B cell (primary cell): ENCODE results near the gene VPS26A. TPM values are rescaled to one million over a fixed set of nuclear protein-coding genes. Genes with fewer than 3 reads are reported as not detected.

Source experiments
- ATAC-seq: fragments of 200-7000 bp; cut with Tn5 transposase; one replicate; pipeline ENCODE4 v1.10.0; 2021; ENCODE audit warnings: low read depth, mild to moderate bottlenecking, moderate number of reproducible peaks, moderate library complexity
- CTCF ChIA-PET: fragments of 350-600 bp; sonication (Branson Sonifier 250); formaldehyde crosslinking; loops from one replicate; lab custom pipeline; 2021; ENCODE audit warnings: antibody characterized with exemption, inconsistent platforms; lab: Charles Lee
- POLR2A ChIA-PET: fragments of 350-600 bp; sonication (Branson Sonifier 250); formaldehyde crosslinking; loops from one replicate; lab custom pipeline; 2021; ENCODE audit warnings: antibody characterized with exemption; lab: Charles Lee
- DNase-seq: peaks from one replicate; pipeline ENCODE4 v3.0.0; 2013
- H2AFZ ChIP-seq: 2 replicates; pipeline ENCODE4 v1.6.1; 2012; ENCODE audit warnings: mild to moderate bottlenecking, low read depth, low read length; ENCODE audit not compliant: insufficient read depth, poor library complexity, severe bottlenecking
- H3K27ac ChIP-seq, 2 donors: 1 replicate in 1 of 2; 2 replicates in 1 of 2; pipeline ENCODE4 v1.5.1; 2012 to 2013; ENCODE audit warnings: low read length in 2 of 2, mild to moderate bottlenecking in 2 of 2, moderate library complexity in 1 of 2
- H3K27me3 ChIP-seq, 4 experiments: fragments of 200-600 bp in 1 of 4; sonication (generic) in 1 of 4; replicated peaks in 1 of 4; 1 replicate in 2 of 4; 2 replicates in 2 of 4; pipeline versions ENCODE4 v1.6.1 to v1.7.0; 2013 to 2016; ENCODE audit warnings: low read length in 3 of 4, mild to moderate bottlenecking in 2 of 4, mixed read lengths in 1 of 4, moderate library complexity in 1 of 4; ENCODE audit not compliant: insufficient read depth in 4 of 4, control insufficient read depth in 3 of 4; ENCODE audit errors: control extremely low read depth in 1 of 4
- H3K36me3 ChIP-seq, 2 experiments: replicated peaks in 1 of 2; 1 replicate in 1 of 2; 2 replicates in 1 of 2; pipeline versions ENCODE4 v1.6.1 to v1.7.1; 2013; ENCODE audit warnings: low read length in 1 of 2; ENCODE audit not compliant: insufficient read depth in 2 of 2, control insufficient read depth in 1 of 2; ENCODE audit errors: control extremely low read depth in 1 of 2, extremely low read depth in 1 of 2
- H3K4me1 ChIP-seq, 2 donors: fragments of 200-600 bp in 1 of 2; sonication (generic) in 1 of 2; 1 replicate in 1 of 2; 2 replicates in 1 of 2; pipeline versions ENCODE4 v1.5.1 to v1.6.1; 2013 to 2017; ENCODE audit warnings: low read length in 2 of 2; ENCODE audit not compliant: control insufficient read depth in 2 of 2, insufficient read depth in 2 of 2
- H3K4me2 ChIP-seq: replicated peaks from 2 replicates; pipeline ENCODE3; 2012; ENCODE audit warnings: mild to moderate bottlenecking, low read depth, low read length; ENCODE audit not compliant: poor library complexity, severe bottlenecking
- H3K4me3 ChIP-seq, 5 experiments: fragments of 200-600 bp in 1 of 5; sonication (generic) in 1 of 5; 1 replicate in 3 of 5; 2 replicates in 2 of 5; pipeline versions ENCODE4 v1.5.1 to v1.7.0; 2011 to 2016; ENCODE audit warnings: low read length in 4 of 5, mild to moderate bottlenecking in 4 of 5, low read depth in 2 of 5, control low read depth in 1 of 5, moderate library complexity in 1 of 5; ENCODE audit not compliant: insufficient read depth in 1 of 5; ENCODE audit errors: control extremely low read depth in 1 of 5, extremely low read depth in 1 of 5
- H3K79me2 ChIP-seq: fragments of 200-600 bp; sonication (generic); one replicate; pipeline ENCODE4 v1.6.0; 2016; ENCODE audit warnings: low read length; ENCODE audit not compliant: control insufficient read depth, insufficient read depth
- H3K9ac ChIP-seq: fragments of 200-600 bp; sonication (generic); 2 replicates; pipeline ENCODE4 v1.6.1; 2017; ENCODE audit warnings: mild to moderate bottlenecking, low read length, moderate library complexity
- H3K9me3 ChIP-seq, 3 donors: one replicate each; pipeline versions ENCODE4 v1.6.1 to v1.7.1; 2013; ENCODE audit warnings: low read length in 2 of 3; ENCODE audit not compliant: control insufficient read depth in 2 of 3, insufficient read depth in 1 of 3; ENCODE audit errors: control extremely low read depth in 1 of 3
- H4K20me1 ChIP-seq: 2 replicates; pipeline ENCODE4 v1.6.0; 2012; ENCODE audit warnings: mild to moderate bottlenecking, low read length; ENCODE audit not compliant: insufficient read depth, control insufficient read depth, poor library complexity, severe bottlenecking
- H3K27ac Mint-ChIP-seq: one replicate; pipeline ENCODE4 v1.8.0; 2021; ENCODE audit warnings: mixed read lengths
- H3K27me3 Mint-ChIP-seq: one replicate; pipeline ENCODE4 v1.8.0; 2021; ENCODE audit warnings: mixed read lengths
- H3K4me1 Mint-ChIP-seq: one replicate; pipeline ENCODE4 v1.8.0; 2021; ENCODE audit warnings: mixed read lengths
- H3K4me3 Mint-ChIP-seq: one replicate; pipeline ENCODE4 v1.8.0; 2021; ENCODE audit warnings: mixed read lengths
- H3K9me3 Mint-ChIP-seq: one replicate; pipeline ENCODE4 v1.8.0; 2022; ENCODE audit warnings: mixed read lengths; ENCODE audit not compliant: insufficient read depth
- EZH2 ChIP-seq: IDR thresholded peaks from 2 replicates; pipeline ENCODE4 v1.6.1; 2012; ENCODE audit warnings: borderline replicate concordance, low read depth, mild to moderate bottlenecking, moderate library complexity, low read length; ENCODE audit not compliant: insufficient read depth, poor library complexity, severe bottlenecking
- WGBS: methylation state at CpG from one replicate; pipeline ENCODE4 v1.1.5; 2013; ENCODE audit warnings: missing lambda C conversion rate; ENCODE audit not compliant: insufficient coverage; 5-methylcytosine and 5-hydroxymethylcytosine counted together
- intact Hi-C: fragments of 100-400 bp; cut with micrococcal nuclease; formaldehyde crosslinking; loops from one replicate; pipeline ENCODE4 v1.10.0; 2022
- polyA plus RNA-seq: library from polyadenylated mRNA; depleted of rRNA; stranded (reverse); fragments of >200 nt; gene quantifications from 2 replicates; pipeline ENCODE4 v1.2.3, GENCODE V29; 2012
- total RNA-seq, 2 donors: library from RNA; stranded (reverse); fragments of 120-200 nt in 1 of 2; gene quantifications; 1 replicate in 1 of 2; 2 replicates in 1 of 2; pipeline versions ENCODE4 v1.2.3 to v1.2.4, GENCODE V29; 2013 to 2022
- TF ChIP-seq, protein P1 (sequence below): fragments of 200-600 bp; IDR thresholded peaks from one replicate; pipeline ENCODE4 v1.8.0; 2022; ENCODE audit warnings: antibody characterized with exemption, mild to moderate bottlenecking

The VPS26A gene
- total and polyA plus RNA-seq, 2 donors (not counting 1 experiment from before 2014, with no cell fraction given): 5.0 to 29.9 TPM

DNA sequence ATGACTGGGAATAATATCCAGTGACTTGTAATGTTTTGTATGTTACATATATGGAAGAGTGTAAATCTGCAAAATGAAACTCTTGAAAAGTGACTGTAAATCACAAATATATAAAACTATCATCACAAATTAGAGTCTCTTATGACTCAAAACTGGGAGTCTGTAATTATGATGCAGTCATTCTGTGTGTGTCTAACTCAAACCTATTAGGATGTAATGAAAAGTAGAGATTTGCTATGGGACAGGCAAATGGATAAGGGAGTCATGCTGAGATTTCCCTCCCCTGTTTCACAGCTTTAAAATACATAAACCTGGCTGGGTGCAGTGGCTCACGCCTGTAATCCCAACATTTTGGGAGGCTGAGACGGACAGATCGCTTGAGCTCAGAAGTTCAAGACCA is 87.5 kb downstream of the VPS26A start:
- no peak overlapping the region for H3K4me2 ChIP-seq
- H3K4me1 ChIP-seq: no peaks in the 10 kb centered on the region
- H3K9me3 Mint-ChIP-seq: no peaks in the 10 kb centered on the region
- no peak overlapping the region for H3K27ac ChIP-seq
- no peak overlapping the region for H3K9ac ChIP-seq
- H3K4me1 Mint-ChIP-seq: peaks cover 9% of the 10 kb centered on the region
- ChIA-PET CTCF (no interaction called here), POLR2A (no interaction called here)
- no peaks in the 10 kb centered on the region for H3K79me2 ChIP-seq
- H3K9me3 ChIP-seq: no peaks in the 10 kb centered on the region
- no peak for ATAC-seq
- peaks cover 0 to 5% (median 0%) of the 10 kb centered on the region in 4 experiments for H3K27me3 ChIP-seq
- TF ChIP-seq, protein P1, sequence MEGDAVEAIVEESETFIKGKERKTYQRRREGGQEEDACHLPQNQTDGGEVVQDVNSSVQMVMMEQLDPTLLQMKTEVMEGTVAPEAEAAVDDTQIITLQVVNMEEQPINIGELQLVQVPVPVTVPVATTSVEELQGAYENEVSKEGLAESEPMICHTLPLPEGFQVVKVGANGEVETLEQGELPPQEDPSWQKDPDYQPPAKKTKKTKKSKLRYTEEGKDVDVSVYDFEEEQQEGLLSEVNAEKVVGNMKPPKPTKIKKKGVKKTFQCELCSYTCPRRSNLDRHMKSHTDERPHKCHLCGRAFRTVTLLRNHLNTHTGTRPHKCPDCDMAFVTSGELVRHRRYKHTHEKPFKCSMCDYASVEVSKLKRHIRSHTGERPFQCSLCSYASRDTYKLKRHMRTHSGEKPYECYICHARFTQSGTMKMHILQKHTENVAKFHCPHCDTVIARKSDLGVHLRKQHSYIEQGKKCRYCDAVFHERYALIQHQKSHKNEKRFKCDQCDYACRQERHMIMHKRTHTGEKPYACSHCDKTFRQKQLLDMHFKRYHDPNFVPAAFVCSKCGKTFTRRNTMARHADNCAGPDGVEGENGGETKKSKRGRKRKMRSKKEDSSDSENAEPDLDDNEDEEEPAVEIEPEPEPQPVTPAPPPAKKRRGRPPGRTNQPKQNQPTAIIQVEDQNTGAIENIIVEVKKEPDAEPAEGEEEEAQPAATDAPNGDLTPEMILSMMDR: no peak
- no peak for TF ChIP-seq EZH2
- no peak overlapping the region for H2AFZ ChIP-seq
- intact Hi-C loops: no loop called here
- no peak for DNase-seq
- H4K20me1 ChIP-seq: no peaks in the 10 kb centered on the region
- H3K4me3 ChIP-seq: no peak overlapping the region
- H3K27me3 Mint-ChIP-seq: peaks cover 8% of the 10 kb centered on the region
- H3K36me3 ChIP-seq: peaks cover 6 to 26% of the 10 kb centered on the region in 2 experiments
- 100% methylated on average over 3 of the region's 3 CpGs for whole genome bisulfite sequencing
- no peak overlapping the region for H3K27ac Mint-ChIP-seq
- H3K4me3 Mint-ChIP-seq: no peak overlapping the region

DNA sequence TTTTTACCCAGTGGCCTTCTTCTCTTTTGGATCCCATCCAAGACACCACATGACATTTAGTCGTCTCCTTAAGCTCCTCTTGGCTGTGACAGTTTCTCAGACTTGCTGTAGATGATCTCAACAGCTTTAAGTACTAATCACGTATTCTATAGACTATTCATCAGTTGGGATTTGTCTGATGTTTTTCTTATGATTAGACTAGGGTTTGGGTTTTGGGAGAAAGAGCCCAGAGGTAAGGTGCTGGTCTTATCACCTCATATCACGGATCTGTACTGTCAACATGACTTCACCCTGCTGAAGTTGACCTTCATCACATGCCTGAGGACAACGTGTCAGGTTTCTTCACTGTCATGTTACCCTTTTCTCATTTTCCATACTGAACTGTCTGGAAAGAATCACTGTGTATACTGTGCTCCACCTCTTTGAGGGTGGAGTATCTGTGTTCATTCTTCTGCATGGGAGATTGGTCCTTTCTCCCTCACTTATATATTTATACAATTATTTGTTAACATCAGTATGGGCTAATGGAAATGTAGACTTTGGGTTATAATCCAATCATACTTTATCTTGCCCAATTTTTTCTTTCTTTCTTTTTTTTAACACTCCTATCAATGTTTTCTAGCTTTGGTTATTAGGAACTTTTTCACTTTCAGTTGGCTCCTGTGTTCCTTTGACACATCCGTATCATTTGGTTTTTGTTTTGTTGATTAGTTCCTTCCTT is 89.8 kb downstream of the VPS26A start:
- H2AFZ ChIP-seq: no peak overlapping the region
- H3K27me3 ChIP-seq: peaks cover 0 to 5% (median 0%) of the 10 kb centered on the region in 4 experiments
- Mint-ChIP-seq H3K9me3 (no peaks in the 10 kb centered on the region), H3K27ac (no peak overlapping the region), H3K4me1 (peaks cover 7% of the 10 kb centered on the region), H3K4me3 (no peak overlapping the region), H3K27me3 (peaks cover 12% of the 10 kb centered on the region)
- H4K20me1 ChIP-seq: no peaks in the 10 kb centered on the region
- no peak for ATAC-seq
- 56% methylated on average over 2 of the region's 5 CpGs for WGBS
- CTCF ChIA-PET: no interaction called here
- H3K36me3 ChIP-seq: peaks cover 1 to 7% of the 10 kb centered on the region in 2 experiments
- intact Hi-C loops: no loop called here
- TF ChIP-seq, protein P1: no peak
- TF ChIP-seq EZH2: no peak
- no peaks in the 10 kb centered on the region for H3K9me3 ChIP-seq
- H3K4me3 ChIP-seq: no peak overlapping the region
- no peaks in the 10 kb centered on the region for H3K4me1 ChIP-seq
- H3K9ac ChIP-seq: no peak overlapping the region
- no peak overlapping the region for H3K27ac ChIP-seq
- H3K4me2 ChIP-seq: no peak overlapping the region
- POLR2A ChIA-PET: no interaction called here
- H3K79me2 ChIP-seq: no peaks in the 10 kb centered on the region
- no peak for DNase-seq
